RKO (cell line): ENCODE results near the gene SLC38A10.

Source experiments
- DNase-seq: peaks from one replicate; pipeline ENCODE4 v3.0.0-alpha.2; 2016; ENCODE audit warnings: low spot score

Gene SLC38A10

GRCh38 chr17:81295031-81295675, at the start of gene SLC38A10:
SLC38A10 (minus strand) TSS chr17:81295307; CDS start chr17:81294921, 386 bp downstream.
- DNase-seq, result peak; percentile 90

DNA sequence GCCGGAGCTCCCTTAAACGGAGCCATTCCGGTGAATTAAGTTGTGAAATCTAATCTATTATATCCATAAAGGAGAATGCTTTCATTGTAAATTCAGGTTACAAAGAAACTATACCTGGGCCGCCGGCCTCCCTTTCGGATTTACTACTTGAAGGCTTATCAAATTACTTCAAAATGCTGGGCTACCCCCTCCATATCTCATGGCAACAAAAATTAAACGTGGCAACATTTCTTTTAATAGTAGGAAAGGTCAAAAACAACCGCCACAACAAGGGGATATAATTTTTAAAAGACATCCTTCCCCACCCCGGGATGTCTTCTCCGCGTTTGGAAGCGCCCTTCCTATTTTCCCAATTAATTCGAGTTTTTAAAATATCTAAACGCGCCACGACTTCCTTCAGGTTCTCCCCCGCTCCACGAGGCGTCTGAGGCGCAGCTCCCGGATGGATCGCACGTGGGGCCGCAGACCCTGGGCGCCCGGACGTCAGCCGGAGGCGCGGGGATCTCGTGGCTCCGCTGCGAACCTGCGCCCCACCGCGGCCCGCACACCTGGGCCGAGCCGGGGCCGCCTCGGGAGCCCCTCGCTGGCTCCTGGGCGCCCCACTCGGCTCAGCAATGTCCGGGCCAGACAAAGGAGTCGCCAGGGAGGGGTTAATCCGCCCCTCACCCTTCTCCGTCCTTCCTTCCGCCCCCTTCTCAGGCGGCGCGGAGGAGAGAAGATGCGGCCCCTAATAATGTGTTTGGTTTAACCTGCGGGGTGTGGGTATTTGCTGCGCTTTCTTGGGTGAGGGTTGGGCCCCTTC, 47.4 kb upstream of the SLC38A10 start:
- DNase-seq, result no peak

DNA sequence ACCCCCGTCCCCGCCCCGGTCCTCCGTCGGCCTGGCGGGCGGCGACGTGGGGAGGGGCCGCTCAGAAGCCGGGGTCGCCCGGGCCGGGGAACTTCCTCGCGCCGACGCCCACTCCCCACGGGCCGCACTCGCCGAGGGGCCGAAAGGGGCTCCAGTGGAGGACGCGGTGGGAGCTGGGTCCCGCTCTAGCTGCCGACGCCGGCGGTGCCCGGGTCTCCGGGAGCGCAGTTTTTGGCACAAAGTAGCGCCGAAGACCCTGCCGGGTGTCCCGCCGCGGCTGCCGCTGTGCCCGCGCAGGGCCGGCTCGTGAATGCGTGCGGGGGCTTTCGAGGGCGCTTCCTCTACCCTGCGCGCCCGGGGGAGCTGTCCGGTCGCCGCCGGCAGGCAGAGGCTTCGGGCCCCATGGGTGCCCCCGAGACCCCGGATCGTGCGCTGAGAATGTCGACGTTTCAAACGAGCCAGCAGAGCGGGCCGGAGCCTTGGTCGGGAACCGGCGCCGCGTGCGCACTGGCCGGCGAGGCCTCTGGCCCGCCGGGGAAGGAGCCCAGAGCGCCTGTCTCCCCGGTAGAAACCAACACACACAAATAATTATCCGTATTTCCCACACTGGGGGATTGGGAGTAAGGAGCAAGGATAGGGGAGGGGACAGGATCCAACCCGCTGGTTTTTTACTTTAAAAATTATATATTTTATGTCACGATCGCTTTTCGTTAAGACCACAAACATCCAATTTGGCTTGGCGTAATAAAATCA, 46.6 kb upstream of the SLC38A10 start:
- no peak for DNase-seq

DNA sequence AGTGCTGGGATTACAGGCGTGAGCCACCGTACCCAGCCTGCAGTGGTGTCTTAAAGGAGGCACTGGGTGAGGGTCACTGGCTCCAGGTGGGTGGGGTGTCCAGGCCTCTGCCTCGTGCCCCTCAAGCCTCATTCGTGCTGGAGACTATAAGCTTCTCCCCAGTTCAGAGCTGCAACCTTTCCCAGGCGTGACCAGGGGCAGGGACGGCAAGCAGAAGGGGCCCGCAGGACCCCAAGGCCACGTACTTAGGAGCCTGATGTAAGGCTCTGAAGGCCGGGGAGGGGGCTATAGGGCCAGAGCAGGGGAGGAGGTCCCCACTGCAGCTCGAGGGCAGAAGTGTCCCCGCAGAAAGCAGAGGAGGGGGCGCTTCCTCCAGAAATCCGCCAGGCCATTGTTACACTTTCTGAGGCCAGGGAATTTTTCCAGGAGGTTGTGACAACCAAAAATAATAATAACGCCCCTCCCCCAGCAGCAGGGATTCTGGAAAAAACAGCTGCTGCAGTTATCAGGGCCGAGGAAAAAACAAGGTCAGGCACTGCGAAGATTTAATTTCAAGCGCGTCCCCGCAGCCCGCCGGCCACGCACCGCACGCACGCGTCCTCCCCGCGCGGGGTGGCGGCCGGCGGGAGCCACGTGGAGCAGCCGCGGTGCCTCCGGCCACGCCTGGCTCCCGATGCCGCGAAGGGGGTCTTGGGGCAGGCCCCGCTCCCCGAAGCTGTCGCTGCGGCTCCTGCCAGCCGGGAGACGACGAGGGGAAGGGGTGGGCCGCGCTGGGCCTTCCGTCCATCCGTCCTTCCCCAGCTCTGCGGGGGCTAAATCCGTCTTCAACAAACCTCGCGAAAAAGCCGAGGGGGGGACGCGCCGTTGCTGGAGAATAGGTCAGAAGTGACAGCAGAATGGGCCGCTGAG, 45.8 kb upstream of the SLC38A10 start:
- no peak for DNase-seq

GRCh38 chr17:81339534-81340296, 44.6 kb upstream of the SLC38A10 start:
- no peak for DNase-seq

GRCh38 chr17:81339191-81339533, 44.1 kb upstream of the SLC38A10 start:
- DNase-seq, result no peak

GRCh38 chr17:81338274-81339190, 43.4 kb upstream of the SLC38A10 start:
- DNase-seq, result no peak

DNA sequence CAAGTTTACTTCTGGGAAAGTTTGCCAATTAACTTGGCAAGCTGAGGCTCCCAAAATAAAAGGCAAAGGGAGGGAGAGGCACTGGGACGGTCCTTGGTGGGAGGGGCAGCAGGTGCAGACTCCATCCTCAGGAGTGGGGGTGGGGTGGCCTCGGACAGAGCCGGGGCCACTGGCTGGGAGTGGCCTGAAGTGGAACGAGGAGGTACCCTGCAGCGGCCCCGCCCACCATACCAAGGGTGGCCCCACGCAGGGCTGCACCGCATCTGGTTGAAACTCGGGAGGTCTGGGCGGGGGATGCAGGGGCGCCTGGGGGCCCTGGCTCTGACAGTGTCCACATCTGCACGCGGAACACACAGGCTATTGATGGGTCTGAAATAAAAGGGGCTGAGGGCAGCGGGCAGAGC, 42.4 kb upstream of the SLC38A10 start:
- DNase-seq, result no peak

DNA sequence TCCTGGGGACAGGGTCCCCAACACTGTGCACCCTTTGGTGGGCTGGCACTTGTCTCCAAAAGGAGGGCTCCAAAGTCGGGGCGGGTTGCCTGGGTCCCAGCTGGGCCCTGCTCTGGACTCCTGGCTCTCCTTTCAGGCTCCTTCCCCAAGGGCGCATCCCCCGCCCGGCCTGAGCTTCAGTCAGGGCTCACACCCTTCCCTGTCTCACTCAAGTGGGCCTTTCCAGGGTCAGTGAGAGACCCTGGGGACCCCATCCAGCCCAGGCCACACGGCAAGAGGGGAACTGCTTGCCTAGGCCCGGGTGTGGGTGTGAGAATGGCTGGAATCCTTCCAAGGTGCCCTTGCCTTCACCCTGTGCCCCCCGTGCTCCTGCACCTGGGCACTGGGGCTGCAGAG, 41.8 kb upstream of the SLC38A10 start:
- DNase-seq, result no peak

GRCh38 chr17:81336296-81336929, 41.3 kb upstream of the SLC38A10 start:
- no peak for DNase-seq

GRCh38 chr17:81335773-81336157, 40.7 kb upstream of the SLC38A10 start:
- DNase-seq, result no peak

- DNase-seq, result no peak
Observed at GRCh38 chr17:81334987-81335772, 40.1 kb upstream of the SLC38A10 start.

GRCh38 chr17:81334391-81334901, 39.3 kb upstream of the SLC38A10 start:
- no peak for DNase-seq

DNA sequence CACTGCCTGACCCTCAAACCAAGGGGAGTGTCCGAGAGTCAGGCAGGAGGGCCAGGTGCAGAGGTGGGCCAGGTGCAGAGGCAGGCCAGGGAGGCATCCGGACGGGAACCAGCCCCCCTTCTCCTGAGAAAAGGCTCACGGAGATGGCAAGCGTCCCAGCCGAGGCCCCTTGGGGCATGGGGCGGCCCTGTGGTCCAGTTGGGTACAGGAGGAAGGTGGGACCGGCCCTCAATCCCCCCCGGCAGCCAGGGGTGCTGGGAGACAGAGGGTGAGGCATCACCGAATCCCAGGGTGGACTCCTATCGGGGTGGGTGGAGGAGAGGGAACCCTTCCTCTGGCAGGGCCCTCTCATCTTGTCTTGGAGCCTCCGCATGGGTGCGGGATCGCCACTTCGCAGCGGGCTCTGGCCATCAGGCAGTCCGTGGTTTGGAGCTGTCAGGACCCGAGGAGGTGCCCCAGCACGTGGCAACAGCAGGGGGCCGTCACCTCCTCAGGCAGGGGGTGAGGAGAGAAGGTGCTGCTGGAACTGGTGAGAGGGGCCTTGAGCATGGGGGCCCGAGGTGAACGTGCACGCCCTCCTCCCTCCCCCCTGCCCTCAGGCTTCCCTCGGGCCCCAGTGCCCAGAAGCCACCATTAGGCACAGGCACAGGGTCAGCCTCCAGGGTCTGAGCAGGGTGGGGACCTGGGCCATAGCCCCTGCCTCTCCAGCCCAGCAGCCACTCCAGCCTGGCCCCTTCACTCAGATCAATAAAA, 38.7 kb upstream of the SLC38A10 start:
- DNase-seq, result no peak

DNA sequence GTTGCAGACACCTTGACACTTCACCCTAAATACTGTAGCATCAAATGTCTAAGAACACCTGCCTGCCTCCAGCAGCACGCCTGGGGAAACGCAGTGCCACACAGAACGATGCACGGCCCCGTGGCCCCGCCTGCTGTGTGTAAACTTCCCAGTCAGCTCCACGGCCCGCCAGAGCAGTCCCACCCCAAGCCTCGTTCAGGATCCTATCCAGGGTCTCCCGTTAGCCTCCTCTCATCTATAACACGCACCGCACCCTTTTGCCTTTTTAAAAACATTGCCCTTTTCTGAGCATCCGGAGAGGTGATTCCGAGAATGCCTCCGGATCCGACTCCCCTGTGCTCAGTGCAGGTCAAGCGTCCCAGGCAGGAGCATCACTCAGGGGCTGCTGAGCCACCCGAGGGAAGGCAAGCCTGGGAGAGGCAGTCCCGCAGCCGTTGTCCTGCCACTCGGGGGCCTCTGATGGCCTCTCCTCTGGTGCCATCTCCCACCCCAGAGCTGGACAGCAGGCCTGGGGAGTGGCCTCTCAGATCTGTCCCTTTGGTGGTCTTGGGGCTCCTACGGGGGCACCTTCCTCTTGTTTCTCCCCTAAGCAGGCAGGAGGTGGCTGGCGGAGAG, 37.9 kb upstream of the SLC38A10 start:
- no peak for DNase-seq

- no peak for DNase-seq
Observed at GRCh38 chr17:81332118-81332834, 37.2 kb upstream of the SLC38A10 start.
